GM21423 (cell line): ENCODE measurements around the gene RLBP1.
A peak's percentile ranks its signal among the peaks of the same experiment; 100 is the strongest.
"Not testable (repeated sequence)": the region's sequence is repeated elsewhere in the genome, so short reads cannot be mapped to it uniquely, and the experiment has no call there.

Source experiments
- ATAC-seq: cut with Tn5 transposase; IDR thresholded peaks from one replicate; pipeline ENCODE4 v1.9.1; 2021; ENCODE audit warnings: mild to moderate bottlenecking, moderate library complexity; ENCODE audit not compliant: unreplicated experiment

RLBP1 gene

GRCh38 chr15:89221543-89221942 lies at the start of gene RLBP1:
Gene RLBP1 (minus strand): TSS chr15:89221579. CDS start chr15:89218975, 2,604 bp downstream.
- ATAC-seq: no peak

- not testable (repeated sequence) for ATAC-seq
Measured at GRCh38 chr15:89250142-89250541, 28.8 kb upstream of the RLBP1 start.

- no peak for ATAC-seq
Measured at GRCh38 chr15:89248584-89248983, 27.2 kb upstream of the RLBP1 start.

- ATAC-seq: no peak
Measured at GRCh38 chr15:89247446-89247845, 26.1 kb upstream of the RLBP1 start.

GRCh38 chr15:89244574-89244903 lies 23.2 kb upstream of the RLBP1 start:
- peak; percentile 30 for ATAC-seq

- ATAC-seq: peak; percentile 97
Measured at GRCh38 chr15:89243691-89244573, 22.6 kb upstream of the RLBP1 start, which contains the start of gene FANCI. Gene FANCI (plus strand): TSS chr15:89243979. CDS start chr15:89247648, 3,669 bp downstream.

GRCh38 chr15:89243046-89243690 lies 21.8 kb upstream of the RLBP1 start:
- ATAC-seq: no peak

GRCh38 chr15:89239883-89240810 lies 18.8 kb upstream of the RLBP1 start:
- ATAC-seq: not testable (repeated sequence)

- ATAC-seq: no peak
Measured at GRCh38 chr15:89231832-89232231, 10.5 kb upstream of the RLBP1 start.

- no peak for ATAC-seq
Measured at GRCh38 chr15:89230277-89230676, 8.9 kb upstream of the RLBP1 start.

- no peak for ATAC-seq
Measured at GRCh38 chr15:89227425-89227824, 6.0 kb upstream of the RLBP1 start.

GRCh38 chr15:89226359-89227221 lies 5.2 kb upstream of the RLBP1 start:
- ATAC-seq: no peak

- ATAC-seq: no peak
Measured at GRCh38 chr15:89225588-89225987, 4.2 kb upstream of the RLBP1 start.

- ATAC-seq: no peak
Measured at GRCh38 chr15:89218531-89218930, 2.8 kb downstream of the RLBP1 start.

GRCh38 chr15:89217686-89218376 lies 3.5 kb downstream of the RLBP1 start:
- no peak for ATAC-seq

GRCh38 chr15:89217031-89217430 lies 4.3 kb downstream of the RLBP1 start:
- no peak for ATAC-seq

- ATAC-seq: no peak
Measured at GRCh38 chr15:89215627-89216026, 5.8 kb downstream of the RLBP1 start.

- no peak for ATAC-seq
Measured at GRCh38 chr15:89211678-89212170, 9.7 kb downstream of the RLBP1 start.

- no peak for ATAC-seq
Measured at GRCh38 chr15:89209057-89209456, 12.3 kb downstream of the RLBP1 start.
